Activated CD4-positive, alpha-beta T cell treated with anti-CD3 and anti-CD28 coated beads, Interleukin-2, amount 10 ng/mL, durations not matched to agents 7 days and 5 days (primary cell): Measurements from ENCODE around the gene RBFOX2. TPM values are rescaled to one million over a fixed set of nuclear protein-coding genes. Genes with fewer than 3 reads are reported as not detected.

Experiments
- CTCF ChIA-PET: fragments of 350-600 bp; sonication (Branson Sonifier 250); formaldehyde crosslinking; loops from one replicate; lab custom pipeline; 2021; ENCODE audit warnings: antibody characterized with exemption; lab: Charles Lee
- POLR2A ChIA-PET: fragments of 350-600 bp; sonication (Branson Sonifier 250); formaldehyde crosslinking; loops from one replicate; lab custom pipeline; 2021; ENCODE audit warnings: antibody characterized with exemption; lab: Charles Lee
- DNase-seq: peaks from one replicate; pipeline ENCODE4 v3.0.0-alpha.2; 2020
- H3K27ac Mint-ChIP-seq: one replicate; pipeline ENCODE4 v1.8.0; 2021; ENCODE audit warnings: mild to moderate bottlenecking, moderate library complexity, mixed read lengths
- H3K27me3 Mint-ChIP-seq: one replicate; pipeline ENCODE4 v1.8.0; 2021; ENCODE audit warnings: mixed read lengths
- H3K36me3 Mint-ChIP-seq: one replicate; pipeline ENCODE4 v1.8.0; 2021; ENCODE audit warnings: low read depth, mixed read lengths
- H3K4me1 Mint-ChIP-seq: one replicate; pipeline ENCODE4 v1.8.0; 2021; ENCODE audit warnings: mixed read lengths
- H3K4me3 Mint-ChIP-seq: one replicate; pipeline ENCODE4 v1.8.0; 2021; ENCODE audit warnings: mild to moderate bottlenecking, moderate library complexity, mixed read lengths
- H3K9me3 Mint-ChIP-seq: one replicate; pipeline ENCODE4 v1.8.0; 2021; ENCODE audit warnings: mixed read lengths
- total RNA-seq, 2 experiments: library from RNA; stranded (reverse); gene quantifications; one replicate each; pipeline ENCODE4 v1.2.3, GENCODE V29; 2021

RBFOX2 gene
- total RNA-seq, 2 experiments from 2014 or later = 0.77 to 0.99 TPM

DNA sequence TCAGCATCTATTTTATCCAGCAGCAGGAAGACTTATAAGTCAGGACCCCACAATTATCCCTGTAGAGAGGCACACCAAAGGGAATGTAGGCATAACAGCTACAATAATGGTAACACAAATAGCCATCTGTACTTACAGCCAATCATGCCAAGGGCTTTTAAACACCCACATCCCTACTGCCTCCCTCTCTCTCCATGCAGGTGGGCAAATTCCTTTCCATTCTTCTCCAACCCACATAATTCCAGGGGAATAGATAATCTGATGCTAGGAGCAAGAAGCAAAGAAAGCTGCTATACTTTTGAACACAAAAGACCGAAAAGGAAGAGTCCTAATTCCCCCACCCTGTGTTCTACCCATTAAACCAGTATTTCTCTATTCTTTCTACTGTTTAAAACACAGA lies 46.7 kb downstream of the RBFOX2 start:
- no peaks in the 10 kb centered on the region for H3K4me1 Mint-ChIP-seq
- H3K4me3 Mint-ChIP-seq = no peak overlapping the region
- DNase-seq = no peak
- no peaks in the 10 kb centered on the region for H3K36me3 Mint-ChIP-seq
- ChIA-PET CTCF (no interaction called here), POLR2A (no interaction called here)
- H3K27me3 Mint-ChIP-seq = peaks cover 6% of the 10 kb centered on the region
- H3K9me3 Mint-ChIP-seq = no peaks in the 10 kb centered on the region
- H3K27ac Mint-ChIP-seq = no peak overlapping the region

DNA sequence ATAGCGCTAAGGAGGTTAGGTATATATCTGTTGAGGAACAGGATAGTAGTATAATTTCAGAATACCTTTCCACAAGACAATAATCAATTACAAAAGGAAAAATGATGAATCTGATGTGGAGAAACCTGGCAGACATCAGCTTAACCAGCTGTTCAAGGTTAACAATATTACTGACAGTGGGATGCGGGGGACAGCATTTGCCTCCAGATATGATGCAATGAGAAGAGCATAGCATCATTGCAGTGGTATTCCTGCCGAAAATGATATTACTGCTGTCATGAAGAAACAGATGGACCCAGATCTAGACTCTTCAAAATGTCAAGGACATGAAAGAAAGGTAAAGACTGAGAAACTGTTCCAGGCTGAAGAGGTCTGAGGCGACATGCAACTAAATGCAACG lies 49.7 kb downstream of the RBFOX2 start:
- Mint-ChIP-seq H3K4me1 (no peaks in the 10 kb centered on the region), H3K4me3 (no peak overlapping the region), H3K36me3 (no peaks in the 10 kb centered on the region), H3K27me3 (peaks cover 3% of the 10 kb centered on the region), H3K27ac (no peak overlapping the region), H3K9me3 (no peaks in the 10 kb centered on the region)
- ChIA-PET CTCF (no interaction called here), POLR2A (no interaction called here)
- DNase-seq = no peak

DNA sequence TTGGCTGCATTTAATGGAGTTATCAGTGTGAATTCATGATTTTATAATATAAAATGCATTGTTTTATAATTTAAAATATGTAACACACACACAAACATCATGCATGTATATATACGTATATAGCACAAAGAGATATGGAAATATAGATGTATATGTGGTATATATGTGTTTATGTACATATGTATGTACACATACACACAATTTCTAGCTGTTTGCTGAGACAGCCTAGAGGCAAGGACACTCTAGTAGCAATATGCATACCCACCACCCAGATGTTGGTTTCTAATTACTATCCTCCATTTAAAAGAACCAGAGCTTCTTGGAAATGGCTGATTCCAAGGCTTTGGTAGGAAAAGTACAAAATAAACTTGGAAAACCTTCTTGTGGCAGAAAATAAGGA lies 50.4 kb downstream of the RBFOX2 start:
- Mint-ChIP-seq H3K27me3 (no peaks in the 10 kb centered on the region), H3K4me3 (no peak overlapping the region), H3K36me3 (no peaks in the 10 kb centered on the region), H3K9me3 (no peaks in the 10 kb centered on the region), H3K27ac (no peak overlapping the region), H3K4me1 (no peaks in the 10 kb centered on the region)
- DNase-seq = no peak
- ChIA-PET CTCF (no interaction called here), POLR2A (no interaction called here)

GRCh38 chr22:35977136-35977535 lies 51.5 kb downstream of the RBFOX2 start:
- no peaks in the 10 kb centered on the region for H3K9me3 Mint-ChIP-seq
- no peak overlapping the region for H3K27ac Mint-ChIP-seq
- no peak overlapping the region for H3K4me3 Mint-ChIP-seq
- no peaks in the 10 kb centered on the region for H3K27me3 Mint-ChIP-seq
- no peak for DNase-seq
- H3K36me3 Mint-ChIP-seq = no peaks in the 10 kb centered on the region
- H3K4me1 Mint-ChIP-seq = no peaks in the 10 kb centered on the region
- POLR2A ChIA-PET = no interaction called here
- CTCF ChIA-PET = interaction anchor here (0.6 kb wide), 2 partner anchors 94 to 120 kb away, joined by 3 to 4 read pairs; no protein-coding TSS in a partner anchor

DNA sequence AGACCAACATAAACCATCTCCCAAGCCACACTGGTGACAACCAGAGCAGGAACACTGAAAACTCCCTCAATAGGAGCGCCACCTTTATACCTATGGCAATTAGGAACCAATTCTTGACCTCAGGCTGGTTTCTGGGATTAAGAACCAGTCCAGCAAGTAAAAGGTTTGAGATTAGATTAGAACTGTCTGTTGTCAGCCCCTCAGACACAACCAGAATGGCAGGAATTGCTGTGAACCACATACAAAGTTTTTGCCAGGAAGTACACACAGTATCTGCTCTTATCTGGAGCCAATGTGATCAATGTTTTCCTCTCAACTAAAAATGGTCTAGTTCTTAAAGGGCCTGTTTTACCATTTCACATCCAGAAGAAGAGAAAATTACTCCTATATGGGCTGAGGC lies 55.2 kb downstream of the RBFOX2 start:
- H3K36me3 Mint-ChIP-seq = no peaks in the 10 kb centered on the region
- ChIA-PET CTCF (no interaction called here), POLR2A (no interaction called here)
- no peaks in the 10 kb centered on the region for H3K27me3 Mint-ChIP-seq
- no peak overlapping the region for H3K4me3 Mint-ChIP-seq
- no peaks in the 10 kb centered on the region for H3K9me3 Mint-ChIP-seq
- no peaks in the 10 kb centered on the region for H3K4me1 Mint-ChIP-seq
- no peak overlapping the region for H3K27ac Mint-ChIP-seq
- no peak for DNase-seq

- peaks cover 5% of the 10 kb centered on the region for H3K27me3 Mint-ChIP-seq
- no peaks in the 10 kb centered on the region for H3K36me3 Mint-ChIP-seq
- no peaks in the 10 kb centered on the region for H3K4me1 Mint-ChIP-seq
- POLR2A ChIA-PET = no interaction called here
- H3K4me3 Mint-ChIP-seq = no peak overlapping the region
- H3K9me3 Mint-ChIP-seq = no peaks in the 10 kb centered on the region
- DNase-seq = no peak
- CTCF ChIA-PET = no interaction called here
- no peak overlapping the region for H3K27ac Mint-ChIP-seq
These were observed 56.1 kb downstream of the RBFOX2 start for GRCh38 chr22:35972559-35972958.

DNA sequence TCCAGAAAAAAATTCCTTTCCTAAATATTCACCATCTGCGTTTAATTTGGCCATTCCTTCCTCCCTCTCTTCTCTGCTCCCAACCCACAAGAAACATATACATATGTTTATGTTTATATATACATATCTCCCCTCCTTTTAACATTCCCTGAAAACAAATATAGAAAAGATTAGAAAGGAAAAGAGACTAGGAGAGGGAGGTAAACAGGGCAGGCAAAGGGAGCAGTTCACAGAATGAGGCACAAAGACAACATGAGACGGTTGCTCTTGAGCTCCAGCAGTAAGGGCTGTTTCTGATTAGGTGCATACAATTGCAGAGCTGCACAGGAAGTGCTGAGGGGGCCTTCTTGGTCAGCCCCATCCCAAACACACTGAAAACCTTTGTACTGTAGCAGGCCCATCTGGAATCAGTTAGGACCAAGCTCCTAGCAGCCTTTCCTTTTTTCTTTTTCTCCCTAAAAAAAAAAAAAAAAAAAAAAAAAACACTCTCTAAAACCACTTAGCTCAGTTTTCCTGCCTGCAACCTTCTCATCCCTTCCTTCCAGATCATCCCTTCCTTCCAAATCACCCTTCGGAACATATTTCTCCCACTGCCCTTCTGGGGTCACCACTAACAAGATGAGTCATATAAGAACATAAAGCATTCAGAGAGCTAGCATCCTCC lies 57.0 kb downstream of the RBFOX2 start:
- Mint-ChIP-seq H3K4me3 (no peak overlapping the region), H3K9me3 (no peaks in the 10 kb centered on the region), H3K27me3 (peaks cover 5% of the 10 kb centered on the region), H3K27ac (no peak overlapping the region), H3K36me3 (no peaks in the 10 kb centered on the region), H3K4me1 (no peaks in the 10 kb centered on the region)
- ChIA-PET CTCF (interaction anchor here (0.6 to 1.5 kb wide), 2 partner anchors 11 to 1687 kb away, joined by 3 read pairs; partner anchors contain the start of gene PDXP), POLR2A (interaction anchor here (0.7 kb wide), 2 partner anchors 78 to 140 kb away, joined by 4 to 9 read pairs; no protein-coding TSS in a partner anchor)
- DNase-seq = no peak

GRCh38 chr22:35970616-35971455 lies 57.8 kb downstream of the RBFOX2 start:
- POLR2A ChIA-PET = no interaction called here
- Mint-ChIP-seq H3K4me3 (no peak overlapping the region), H3K4me1 (no peaks in the 10 kb centered on the region), H3K36me3 (no peaks in the 10 kb centered on the region), H3K27me3 (peaks cover 5% of the 10 kb centered on the region), H3K27ac (no peak overlapping the region), H3K9me3 (no peaks in the 10 kb centered on the region)
- CTCF ChIA-PET = interaction anchor here (0.6 to 1.5 kb wide), 3 partner anchors 10 to 565 kb away, joined by 3 to 4 read pairs (median 3); no protein-coding TSS in a partner anchor
- DNase-seq = no peak

- Mint-ChIP-seq H3K36me3 (no peaks in the 10 kb centered on the region), H3K4me3 (no peak overlapping the region), H3K27ac (no peak overlapping the region), H3K27me3 (peaks cover 5% of the 10 kb centered on the region), H3K4me1 (no peaks in the 10 kb centered on the region), H3K9me3 (no peaks in the 10 kb centered on the region)
- CTCF ChIA-PET = interaction anchor here (0.6 to 1.1 kb wide), 3 partner anchors 36 to 210 kb away, joined by 3 to 4 read pairs (median 3); no protein-coding TSS in a partner anchor
- no peak for DNase-seq
- POLR2A ChIA-PET = no interaction called here
These were observed 61.6 kb downstream of the RBFOX2 start for GRCh38 chr22:35967046-35967397.

GRCh38 chr22:35966314-35967045 lies 62.1 kb downstream of the RBFOX2 start:
- CTCF ChIA-PET = interaction anchor here (0.9 to 1.1 kb wide), 2 partner anchors 132 to 211 kb away, joined by 3 to 4 read pairs; no protein-coding TSS in a partner anchor
- Mint-ChIP-seq H3K27me3 (peaks cover 6% of the 10 kb centered on the region), H3K27ac (no peak overlapping the region), H3K36me3 (no peaks in the 10 kb centered on the region), H3K9me3 (no peaks in the 10 kb centered on the region), H3K4me3 (no peak overlapping the region), H3K4me1 (no peaks in the 10 kb centered on the region)
- POLR2A ChIA-PET = no interaction called here
- DNase-seq = no peak

GRCh38 chr22:35963237-35963810 lies 65.3 kb downstream of the RBFOX2 start:
- Mint-ChIP-seq H3K27me3 (peaks cover 7% of the 10 kb centered on the region), H3K9me3 (no peaks in the 10 kb centered on the region), H3K36me3 (no peaks in the 10 kb centered on the region), H3K4me3 (no peak overlapping the region), H3K4me1 (no peaks in the 10 kb centered on the region), H3K27ac (no peak overlapping the region)
- POLR2A ChIA-PET = no interaction called here
- no peak for DNase-seq
- CTCF ChIA-PET = no interaction called here

DNA sequence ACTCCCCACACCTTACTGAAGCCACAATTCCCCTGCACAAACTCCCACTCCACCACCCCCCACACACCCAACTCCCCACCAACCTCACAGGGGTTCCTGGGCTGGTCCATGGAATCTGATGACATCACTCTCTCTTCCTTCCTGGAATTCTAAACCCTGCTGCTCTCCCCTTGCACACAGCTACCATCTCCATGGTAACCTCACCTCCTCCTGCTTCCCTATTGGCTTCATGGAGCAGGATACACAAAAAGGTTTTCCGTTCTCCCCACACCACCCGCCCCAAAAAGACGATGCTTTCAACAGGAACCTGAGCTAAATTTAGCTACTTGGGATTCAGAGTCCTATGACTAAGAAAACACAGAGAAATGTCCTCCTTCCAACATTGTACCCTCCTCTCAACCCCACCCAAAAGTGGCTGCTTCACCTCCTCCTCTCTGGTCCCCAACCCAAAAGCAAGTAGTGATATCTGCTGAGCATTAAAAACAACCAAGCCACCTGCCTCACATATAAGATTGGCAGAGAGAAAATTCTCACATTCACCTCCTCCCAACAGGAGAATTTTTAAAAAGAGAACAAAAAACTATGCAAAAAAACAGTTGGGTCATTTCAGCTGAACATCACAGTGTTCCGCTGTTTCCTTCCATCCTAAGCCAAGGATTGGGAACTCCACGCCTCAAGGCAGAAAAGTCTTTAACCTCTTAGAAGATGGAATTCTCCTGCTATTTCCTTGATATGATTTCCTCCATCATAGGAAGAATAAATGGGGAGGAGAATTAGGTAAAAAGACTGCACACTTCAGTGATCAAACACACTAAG lies 66.9 kb downstream of the RBFOX2 start:
- Mint-ChIP-seq H3K9me3 (no peaks in the 10 kb centered on the region), H3K27me3 (peaks cover 1% of the 10 kb centered on the region), H3K4me3 (no peak overlapping the region), H3K36me3 (no peaks in the 10 kb centered on the region), H3K27ac (no peak overlapping the region), H3K4me1 (no peaks in the 10 kb centered on the region)
- ChIA-PET CTCF (interaction anchor here (1.3 kb wide), 1 partner anchor 10 kb away, joined by 3 read pairs; no protein-coding TSS in a partner anchor), POLR2A (no interaction called here)
- DNase-seq = no peak
